ENCODE data around the gene ABR. TPM values are rescaled to one million over a fixed set of nuclear protein-coding genes. Genes with fewer than 3 reads are reported as not detected.

The ABR gene
- total RNA-seq, 1 experiment from 2014 or later: 172 TPM

GRCh38 chr17:1037238-1037879, 142.4 kb downstream of the ABR start:
- ATAC-seq: peak; percentile 56
- CTCF ChIA-PET: no interaction called here
- Histone ChIP-seq H3K36me3 (ENCODE audit: control insufficient read depth, insufficient read depth, low read length) (no peaks in the 10 kb centered on the region), H3K9me3 (ENCODE audit: control insufficient read depth, insufficient read depth, low read depth, low read length) (no peaks in the 10 kb centered on the region), H3K4me1 (ENCODE audit: control insufficient read depth, insufficient read depth, low read length) (peaks cover 6% of the 10 kb centered on the region), H3K27ac (ENCODE audit: low read length) (no peak overlapping the region), H3K27me3 (ENCODE audit: control insufficient read depth, insufficient read depth, low read length) (no peaks in the 10 kb centered on the region), H3K4me3 (ENCODE audit: low read depth in 2 of 2, low read length in 2 of 2) (no peak overlapping the region)
- TF ChIP-seq REST (IDR thresholded peaks at IDR 0.05; ENCODE audit: insufficient read depth in 1 of 2, low read depth in 2 of 2, low read length in 1 of 2): no peak
- TF ChIP-seq POLR2AphosphoS5 (IDR thresholded peaks at IDR 0.05; ENCODE audit: low read depth, low read length): no peak
- no peak for TF ChIP-seq CTCF (IDR thresholded peaks at IDR 0.05)
- TF ChIP-seq TCF7L2 (IDR thresholded peaks at IDR 0.05; ENCODE audit: low read depth, low read length): no peak
- TF ChIP-seq SIN3A (IDR thresholded peaks at IDR 0.05; ENCODE audit: borderline replicate concordance, insufficient read depth, low read depth, low read length): no peak
- DNase-seq (ENCODE audit: low read depth, low spot score): no peak
- intact Hi-C loops (cut with micrococcal nuclease; ENCODE audit: unreplicated experiment) (no loop called here), in situ Hi-C loops (cut with HindIII; ENCODE audit: low pct_unique_long_range_greater_than_20kb, low sequenced_read_pairs) (no loop called here)
- POLR2A ChIA-PET: interaction anchor here (0.6 kb wide), 1 partner anchor 755 kb away, joined by 3 read pairs; no protein-coding TSS in a partner anchor
- BruUV-seq (replicated peaks): no TSS peak

- BruUV-seq (replicated peaks): no TSS peak
These were observed 142.9 kb downstream of the ABR start for GRCh38 chr17:1036845-1037237.

More at GRCh38 chr17:1036845-1037237, 142.9 kb downstream of the ABR start:
- in situ Hi-C loops (cut with HindIII; ENCODE audit: low pct_unique_long_range_greater_than_20kb, low sequenced_read_pairs): no loop called here
- intact Hi-C loops (cut with micrococcal nuclease; ENCODE audit: unreplicated experiment): no loop called here
- ChIA-PET POLR2A (no interaction called here), CTCF (no interaction called here)
- no peak for TF ChIP-seq CTCF (IDR thresholded peaks at IDR 0.05)
- no peak for TF ChIP-seq POLR2AphosphoS5 (IDR thresholded peaks at IDR 0.05; ENCODE audit: low read depth, low read length)
- no peak for TF ChIP-seq REST (IDR thresholded peaks at IDR 0.05; ENCODE audit: insufficient read depth in 1 of 2, low read depth in 2 of 2, low read length in 1 of 2)
- no peak for TF ChIP-seq SIN3A (IDR thresholded peaks at IDR 0.05; ENCODE audit: borderline replicate concordance, insufficient read depth, low read depth, low read length)
- TF ChIP-seq TCF7L2 (IDR thresholded peaks at IDR 0.05; ENCODE audit: low read depth, low read length): no peak
- no peak overlapping the region for H3K4me3 ChIP-seq (ENCODE audit: low read depth in 2 of 2, low read length in 2 of 2)
- no peaks in the 10 kb centered on the region for H3K36me3 ChIP-seq (ENCODE audit: control insufficient read depth, insufficient read depth, low read length)
- no peak overlapping the region for H3K27ac ChIP-seq (ENCODE audit: low read length)
- no peaks in the 10 kb centered on the region for H3K9me3 ChIP-seq (ENCODE audit: control insufficient read depth, insufficient read depth, low read depth, low read length)
- no peak for ATAC-seq
- peaks cover 6% of the 10 kb centered on the region for H3K4me1 ChIP-seq (ENCODE audit: control insufficient read depth, insufficient read depth, low read length)
- DNase-seq (ENCODE audit: low read depth, low spot score): no peak
- no peaks in the 10 kb centered on the region for H3K27me3 ChIP-seq (ENCODE audit: control insufficient read depth, insufficient read depth, low read length)
